ENCODE results near the gene CERS6. TPM values are rescaled to one million over a fixed set of nuclear protein-coding genes. Genes with fewer than 3 reads are reported as not detected.

CERS6 gene
- total and polyA plus RNA-seq, 2 experiments from 2014 or later, result 40.9 to 99.1 TPM

- H3K4me3 ChIP-seq, result no peak overlapping the region
- H3K4me2 ChIP-seq, result no peak overlapping the region
- no peaks in the 10 kb centered on the region for H3K36me3 ChIP-seq (replicated peaks; ENCODE audit: insufficient read depth, low read depth)
- no peak overlapping the region for H2AFZ ChIP-seq
- H3K9me2 ChIP-seq (replicated peaks; ENCODE audit: insufficient read depth), result no peaks in the 10 kb centered on the region
- H3K4me1 ChIP-seq (ENCODE audit: insufficient read depth), result peaks cover 6% of the 10 kb centered on the region
- TF ChIP-seq CTCF (IDR thresholded peaks at IDR 0.05; ENCODE audit: poor library complexity), result peak; percentile 56
- no peak for TF ChIP-seq EZH2 (IDR thresholded peaks at IDR 0.05; ENCODE audit: borderline replicate concordance)
- 61% methylated on average over 9 of the region's 9 CpGs for WGBS (ENCODE audit: low lambda C conversion rate, missing lambda C conversion rate)
- H3K27me3 ChIP-seq, result no peaks in the 10 kb centered on the region
- H3K9me3 ChIP-seq (ENCODE audit: low read depth), result no peaks in the 10 kb centered on the region
- H3K79me2 ChIP-seq, result no peaks in the 10 kb centered on the region
- H3K27ac ChIP-seq, result no peak overlapping the region
- DNase-seq (ENCODE audit: low spot score), result peak; percentile 73
- H4K20me1 ChIP-seq (ENCODE audit: insufficient read depth, poor library complexity, severe bottlenecking), result no peaks in the 10 kb centered on the region
Measured at GRCh38 chr2:168773719-168774521, 317.8 kb downstream of the CERS6 start.

DNA sequence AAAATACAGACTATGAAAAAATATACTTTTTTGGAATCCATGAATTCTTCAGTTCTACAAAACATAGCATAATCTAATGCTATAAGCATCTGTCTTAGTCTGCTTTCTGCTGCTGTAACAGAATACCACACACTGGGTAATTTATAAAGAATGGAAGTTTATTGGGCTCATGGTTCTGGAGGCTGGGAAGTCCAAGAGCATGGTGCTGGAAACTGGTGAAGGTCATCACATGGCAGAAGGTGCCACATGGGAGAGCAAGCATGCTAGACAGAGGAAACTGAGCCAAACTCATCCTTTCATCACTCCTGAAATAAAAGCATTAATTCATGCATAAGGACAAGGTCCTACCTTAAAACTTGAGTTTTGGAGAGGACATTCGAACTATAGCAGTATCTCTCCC, 319.8 kb downstream of the CERS6 start:
- 0% methylated on average over 1 of the region's 1 CpG for WGBS (ENCODE audit: low lambda C conversion rate, missing lambda C conversion rate)

DNA sequence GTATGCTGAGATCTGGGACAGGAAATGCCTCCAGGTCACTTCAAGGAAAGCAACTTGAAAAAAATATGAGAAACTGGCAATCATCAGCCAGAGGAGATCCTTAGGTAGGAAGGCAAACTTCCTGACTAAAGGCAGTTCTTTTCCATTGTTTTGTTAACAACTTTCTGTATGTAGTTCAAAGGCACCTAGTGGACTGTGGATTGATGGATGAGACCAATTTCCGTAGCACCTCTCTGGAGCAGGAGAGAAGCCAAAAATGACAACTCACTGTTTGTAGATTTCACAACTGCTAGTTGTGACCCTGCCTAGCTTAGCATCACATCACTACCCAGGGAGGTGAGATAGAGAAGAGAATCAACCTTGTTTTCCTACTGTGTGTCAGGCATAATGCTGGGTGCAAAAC, 324.6 kb downstream of the CERS6 start:
- 75% methylated on average over 1 of the region's 1 CpG for WGBS (ENCODE audit: low lambda C conversion rate, missing lambda C conversion rate)
- no peaks in the 10 kb centered on the region for H4K20me1 ChIP-seq (ENCODE audit: insufficient read depth, poor library complexity, severe bottlenecking)
- H2AFZ ChIP-seq, result no peak overlapping the region
- DNase-seq (ENCODE audit: low spot score), result no peak
- no peaks in the 10 kb centered on the region for H3K9me2 ChIP-seq (replicated peaks; ENCODE audit: insufficient read depth)
- no peaks in the 10 kb centered on the region for H3K4me1 ChIP-seq (ENCODE audit: insufficient read depth)
- no peaks in the 10 kb centered on the region for H3K36me3 ChIP-seq (replicated peaks; ENCODE audit: insufficient read depth, low read depth)
- H3K4me2 ChIP-seq, result no peak overlapping the region
- H3K27me3 ChIP-seq, result no peaks in the 10 kb centered on the region
- no peak overlapping the region for H3K4me3 ChIP-seq
- H3K79me2 ChIP-seq, result no peaks in the 10 kb centered on the region
- no peak overlapping the region for H3K27ac ChIP-seq
- TF ChIP-seq CTCF (IDR thresholded peaks at IDR 0.05; ENCODE audit: poor library complexity), result no peak
- TF ChIP-seq EZH2 (IDR thresholded peaks at IDR 0.05; ENCODE audit: borderline replicate concordance), result no peak
- no peak for TF ChIP-seq EZH2phosphoT487 (IDR thresholded peaks at IDR 0.05; ENCODE audit: low read depth, severe bottlenecking, unreplicated experiment)
- H3K9me3 ChIP-seq (ENCODE audit: low read depth), result no peaks in the 10 kb centered on the region

More for the DNA sequence above, 319.8 kb downstream of the CERS6 start:
- Histone ChIP-seq H3K79me2 (no peaks in the 10 kb centered on the region), H3K27me3 (no peaks in the 10 kb centered on the region), H3K4me1 (ENCODE audit: insufficient read depth) (no peaks in the 10 kb centered on the region), H3K9me2 (replicated peaks; ENCODE audit: insufficient read depth) (no peaks in the 10 kb centered on the region), H2AFZ (no peak overlapping the region), H4K20me1 (ENCODE audit: insufficient read depth, poor library complexity, severe bottlenecking) (no peaks in the 10 kb centered on the region), H3K4me2 (no peak overlapping the region), H3K4me3 (no peak overlapping the region), H3K36me3 (replicated peaks; ENCODE audit: insufficient read depth, low read depth) (no peaks in the 10 kb centered on the region), H3K27ac (no peak overlapping the region), H3K9me3 (ENCODE audit: low read depth) (no peaks in the 10 kb centered on the region)
- TF ChIP-seq CTCF (IDR thresholded peaks at IDR 0.05; ENCODE audit: poor library complexity), result no peak
- TF ChIP-seq EZH2 (IDR thresholded peaks at IDR 0.05; ENCODE audit: borderline replicate concordance), result no peak
- TF ChIP-seq EZH2phosphoT487 (IDR thresholded peaks at IDR 0.05; ENCODE audit: low read depth, severe bottlenecking, unreplicated experiment), result no peak
- DNase-seq (ENCODE audit: low spot score), result no peak
